H1 (cell line): ENCODE data around the gene FIG4. TPM values are rescaled to one million over a fixed set of nuclear protein-coding genes. Genes with fewer than 3 reads are reported as not detected.

Experiments
- CTCF ChIA-PET: fragments of 300-600 bp; sonication (Branson Sonifier 250); formaldehyde crosslinking; loops from one replicate; lab custom pipeline; 2021; ENCODE audit not compliant: partially characterized antibody; lab: Charles Lee
- POLR2A ChIA-PET: fragments of 300-600 bp; sonication (Branson Sonifier 250); formaldehyde crosslinking; loops from one replicate; lab custom pipeline; 2021; ENCODE audit warnings: inconsistent platforms; ENCODE audit not compliant: partially characterized antibody; lab: Charles Lee
- DNase-seq, 2 experiments: peaks; one replicate each; pipeline versions ENCODE4 v3.0.0 to v3.0.0-alpha.2; 2010 to 2022; ENCODE audit warnings: low spot score in 2 of 2, low read depth in 1 of 2, mixed read lengths in 1 of 2
- FAIRE-seq: peaks from 2 replicates; lab custom pipeline; 2011; peaks lifted over from hg19 to GRCh38; lab: Jason Lieb, UNC
- H2AFZ ChIP-seq: 2 replicates; pipeline ENCODE4 v1.8.1; 2012; ENCODE audit warnings: low read length, inconsistent platforms
- H2AK5ac ChIP-seq: 2 replicates; pipeline ENCODE4 v1.6.1; 2013; ENCODE audit warnings: low read depth, low read length
- H2BK120ac ChIP-seq: replicated peaks from 2 replicates; pipeline ENCODE3; 2013; ENCODE audit warnings: low read depth, low read length, inconsistent platforms
- H2BK12ac ChIP-seq: 2 replicates; pipeline ENCODE4 v1.6.1; 2013; ENCODE audit warnings: low read depth, low read length
- H2BK15ac ChIP-seq: 2 replicates; pipeline ENCODE4 v1.6.1; 2013; ENCODE audit warnings: low read length
- H2BK20ac ChIP-seq: 2 replicates; pipeline ENCODE4 v1.6.1; 2013; ENCODE audit warnings: low read length
- H2BK5ac ChIP-seq: 2 replicates; pipeline ENCODE4 v1.6.1; 2013; ENCODE audit warnings: low read depth, low read length
- H3K14ac ChIP-seq: 2 replicates; pipeline ENCODE4 v1.6.1; 2013; ENCODE audit warnings: inconsistent platforms; ENCODE audit not compliant: insufficient read length
- H3K18ac ChIP-seq: 2 replicates; pipeline ENCODE4 v1.6.1; 2013; ENCODE audit warnings: low read length; ENCODE audit errors: extremely low read depth
- H3K23ac ChIP-seq: 2 replicates; pipeline ENCODE4 v1.6.1; 2013; ENCODE audit warnings: inconsistent platforms; ENCODE audit not compliant: insufficient read length
- H3K23me2 ChIP-seq: 2 replicates; pipeline ENCODE4 v1.6.1; 2013; ENCODE audit warnings: low read depth, low read length
- H3K27ac ChIP-seq: 2 replicates; pipeline ENCODE4 v1.6.1; 2011; ENCODE audit warnings: low read depth, low read length, inconsistent platforms
- H3K27me3 ChIP-seq, 4 experiments: replicated peaks in 1 of 4; 1 replicate in 1 of 4; 2 replicates in 3 of 4; pipeline versions ENCODE4 v1.6.1 to v1.8.1; 2011 to 2013; ENCODE audit warnings: low read length in 3 of 4, mild to moderate bottlenecking in 3 of 4, inconsistent platforms in 2 of 4, mixed read lengths in 2 of 4, moderate library complexity in 1 of 4; ENCODE audit not compliant: control insufficient read depth in 3 of 4, insufficient read depth in 3 of 4; ENCODE audit errors: extremely low read depth in 1 of 4
- H3K36me3 ChIP-seq, 4 experiments: 2 replicates each; pipeline versions ENCODE4 v1.6.1 to v1.8.1; 2011 to 2013; ENCODE audit warnings: mild to moderate bottlenecking in 4 of 4, low read length in 3 of 4, moderate library complexity in 2 of 4, control low read depth in 1 of 4, inconsistent platforms in 1 of 4; ENCODE audit not compliant: insufficient read depth in 4 of 4, control insufficient read depth in 2 of 4
- H3K4ac ChIP-seq: replicated peaks from 2 replicates; pipeline ENCODE3; 2013; ENCODE audit warnings: low read length, low read depth, mixed read lengths, inconsistent platforms; ENCODE audit not compliant: insufficient read length
- H3K4me1 ChIP-seq, 4 experiments: replicated peaks in 1 of 4; 1 replicate in 1 of 4; 2 replicates in 3 of 4; pipeline versions ENCODE4 v1.6.1 to v1.8.1; 2011 to 2013; ENCODE audit warnings: low read length in 3 of 4, inconsistent platforms in 2 of 4, mixed read lengths in 1 of 4; ENCODE audit not compliant: insufficient read depth in 4 of 4, control insufficient read depth in 3 of 4
- H3K4me2 ChIP-seq, 2 experiments: 2 replicates each; pipeline versions ENCODE4 v1.6.1 to v1.8.1; 2011 to 2013; ENCODE audit warnings: low read depth in 2 of 2, low read length in 2 of 2, control low read depth in 1 of 2, inconsistent platforms in 1 of 2, mild to moderate bottlenecking in 1 of 2; ENCODE audit not compliant: insufficient read depth in 1 of 2
- H3K4me3 ChIP-seq, 4 experiments: fragments of 200-600, 300-600 bp in 1 of 4; sonication (generic), shearing (Covaris generic), sonication (Bioruptor Twin) in 1 of 4; 2 replicates each; pipeline versions ENCODE4 v1.5.1 to v1.8.1; 2011 to 2016; ENCODE audit warnings: low read length in 4 of 4, low read depth in 3 of 4, control low read depth in 2 of 4, inconsistent platforms in 2 of 4, mild to moderate bottlenecking in 2 of 4, mixed read lengths in 1 of 4, moderate library complexity in 1 of 4; ENCODE audit not compliant: insufficient read depth in 2 of 4; ENCODE audit errors: extremely low read depth in 1 of 4
- H3K56ac ChIP-seq: replicated peaks from 2 replicates; pipeline ENCODE3; 2013; ENCODE audit warnings: low read depth, mild to moderate bottlenecking, mixed read lengths, low read length, inconsistent platforms; ENCODE audit not compliant: insufficient read length
- H3K79me1 ChIP-seq: 2 replicates; pipeline ENCODE4 v1.6.1; 2013; ENCODE audit warnings: low read depth, low read length, control low read depth
- H3K79me2 ChIP-seq, 2 experiments: 2 replicates each; pipeline versions ENCODE4 v1.6.1 to v1.8.1; 2012 to 2013; ENCODE audit warnings: low read length in 2 of 2, mild to moderate bottlenecking in 2 of 2, inconsistent platforms in 1 of 2; ENCODE audit not compliant: insufficient read depth in 2 of 2, control insufficient read depth in 1 of 2
- H3K9ac ChIP-seq, 4 experiments: replicated peaks in 1 of 4; 1 replicate in 1 of 4; 2 replicates in 3 of 4; pipeline versions ENCODE4 v1.6.1 to v1.8.1; 2011 to 2013; ENCODE audit warnings: low read depth in 3 of 4, low read length in 3 of 4, control low read depth in 2 of 4, mild to moderate bottlenecking in 2 of 4, moderate library complexity in 2 of 4, inconsistent platforms in 1 of 4; ENCODE audit errors: extremely low read depth in 1 of 4
- H3K9me3 ChIP-seq, 2 experiments: 2 replicates each; pipeline versions ENCODE4 v1.6.1 to v1.8.1; 2012 to 2013; ENCODE audit warnings: mild to moderate bottlenecking in 2 of 2, moderate library complexity in 2 of 2, control low read depth in 1 of 2, inconsistent platforms in 1 of 2, low read depth in 1 of 2, low read length in 1 of 2, mixed read lengths in 1 of 2; ENCODE audit not compliant: insufficient read depth in 2 of 2
- H4K20me1 ChIP-seq, 2 experiments: replicated peaks in 1 of 2; 2 replicates each; pipeline versions ENCODE3 to v1.8.1; 2011 to 2013; ENCODE audit warnings: inconsistent platforms in 2 of 2, low read length in 2 of 2, mild to moderate bottlenecking in 1 of 2; ENCODE audit not compliant: insufficient read depth in 2 of 2, control insufficient read depth in 1 of 2
- H4K5ac ChIP-seq: 2 replicates; pipeline ENCODE4 v1.6.1; 2013; ENCODE audit warnings: low read length, low read depth, mixed read lengths, inconsistent platforms; ENCODE audit not compliant: insufficient read length
- H4K8ac ChIP-seq: 2 replicates; pipeline ENCODE4 v1.8.0; 2013; ENCODE audit warnings: mild to moderate bottlenecking, moderate library complexity, low read length, inconsistent platforms; ENCODE audit not compliant: insufficient read depth; ENCODE audit errors: extremely low read depth
- H4K91ac ChIP-seq: replicated peaks from 2 replicates; pipeline ENCODE3; 2013; ENCODE audit warnings: low read length, mixed read lengths, inconsistent platforms; ENCODE audit not compliant: insufficient read length
- RNF2 ChIP-seq: fragments of 200-900, 300-1000 bp; sonication (generic); IDR thresholded peaks from 2 replicates; pipeline ENCODE4 v1.7.1; 2016; ENCODE audit warnings: borderline replicate concordance, low read depth, mild to moderate bottlenecking, antibody characterized with exemption, low read length; ENCODE audit not compliant: poor library complexity, severe bottlenecking; ENCODE audit errors: missing control alignments
- WGBS, 2 experiments: shearing (Covaris generic) in 1 of 2; methylation state at CpG; one replicate each; pipeline versions ENCODE4 v1.1.6 to v1.1.7; 2013 to 2015; ENCODE audit warnings: low lambda C conversion rate in 2 of 2, mixed read lengths in 2 of 2, inconsistent platforms in 1 of 2, low coverage in 1 of 2, missing lambda C conversion rate in 1 of 2; ENCODE audit not compliant: insufficient replicate concordance in 2 of 2, insufficient coverage in 1 of 2, insufficient read length in 1 of 2; ENCODE audit errors: extremely low coverage in 1 of 2, missing lambda C conversion rate in 1 of 2; 5-methylcytosine and 5-hydroxymethylcytosine counted together
- polyA plus RNA-seq, 7 experiments: library from polyadenylated mRNA; depleted of rRNA in 3 of 7; stranded (reverse) in 5 of 7; unstranded in 2 of 7; fragments of >200 nt in 5 of 7; fragments of 200-250 nt in 2 of 7; gene quantifications; 1 replicate in 5 of 7; 2 replicates in 1 of 7; 4 replicates in 1 of 7; pipeline versions ENCODE4 v1.2.1 to v1.2.3, GENCODE V29; 2011 to 2013; ENCODE audit warnings: missing spikeins in 2 of 7, mixed read lengths in 2 of 7
- total RNA-seq: library from RNA; stranded (reverse); fragmentation: NEBNext Ultra II Directional; extraction: Animal tissue kit (Norgen Biotek cat#: 25700); gene quantifications from 2 replicates; pipeline ENCODE4 v1.2.1, GENCODE V29; 2021

The FIG4 gene
- total and polyA plus RNA-seq, 2 of the 8 experiments (the other 6 are each of a cell fraction or from before 2014, with no cell fraction given), result 11.8 to 21.9 TPM

DNA sequence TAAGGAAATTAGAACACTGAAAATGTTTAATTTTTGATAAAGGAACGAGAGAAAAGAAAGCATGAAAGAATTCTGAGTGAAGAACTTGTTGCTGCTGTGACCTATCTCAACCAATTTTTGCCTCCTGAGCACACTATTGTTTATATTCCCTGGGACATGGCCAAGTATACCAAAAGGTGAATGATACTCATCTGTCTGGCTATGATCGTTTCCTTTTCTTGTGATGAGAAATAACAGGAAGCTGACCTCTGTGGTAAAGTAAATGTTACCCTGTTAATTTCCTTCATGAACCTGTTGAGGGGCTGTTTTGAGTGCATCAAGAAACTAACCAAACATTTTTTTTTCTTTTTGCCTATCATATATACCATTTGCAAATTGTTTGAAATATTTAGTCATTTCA, 69.1 kb downstream of the FIG4 start:
- Histone ChIP-seq H3K56ac (no peak overlapping the region), H2AK5ac (no peak overlapping the region), H3K79me1 (no peaks in the 10 kb centered on the region), H3K36me3 (no peaks in the 10 kb centered on the region; a peak in 1 of 8 replicates), H2BK20ac (no peak overlapping the region), H2BK5ac (no peak overlapping the region), H3K18ac (no peak overlapping the region), H3K23me2 (no peaks in the 10 kb centered on the region), H3K4me2 (no peak overlapping the region), H3K79me2 (no peaks in the 10 kb centered on the region), H3K4ac (no peak overlapping the region), H3K23ac (no peak overlapping the region), H2AFZ (no peak overlapping the region), H4K8ac (no peak overlapping the region), H3K4me1 (no peaks in the 10 kb centered on the region), H2BK15ac (no peak overlapping the region), H2BK120ac (no peak overlapping the region), H3K4me3 (no peak overlapping the region), H3K9ac (no peak overlapping the region), H4K91ac (no peak overlapping the region), H3K27ac (no peak overlapping the region), H2BK12ac (no peak overlapping the region), H4K5ac (no peak overlapping the region), H4K20me1 (no peaks in the 10 kb centered on the region), H3K27me3 (no peaks in the 10 kb centered on the region), H3K9me3 (no peaks in the 10 kb centered on the region), H3K14ac (no peak overlapping the region)
- FAIRE-seq (no peak), DNase-seq (no peak)
- ChIA-PET POLR2A (no interaction called here), CTCF (interaction anchor here (1.2 to 2.0 kb wide), 2 partner anchors 22 to 279 kb away, joined by 3 to 6 read pairs; no protein-coding TSS in a partner anchor)
- 87% methylated on average over 2 of the region's 2 CpGs; no CpG with 5 or more reads in 1 of the 2 experiments for WGBS, 2 experiments
- TF ChIP-seq RNF2, result no peak
